Right lobe of liver (tissue), 6 donors: ENCODE data around the gene C11orf54. TPM values are rescaled to one million over a fixed set of nuclear protein-coding genes. Genes with fewer than 3 reads are reported as not detected.

Experiments
- ATAC-seq, 4 donors: fragments of 200-7000 bp; cut with Tn5 transposase; one replicate each; pipeline ENCODE4 v1.9.1; 2020; ENCODE audit warnings: mild to moderate bottlenecking in 4 of 4, moderate library complexity in 4 of 4
- DNase-seq, 3 donors: peaks; one replicate each; pipeline ENCODE4 v3.0.0-alpha.2; 2020
- H3K27ac ChIP-seq, 3 donors: fragments of 200-600 bp; one replicate each; pipeline ENCODE4 v1.8.0; 2022
- H3K27me3 ChIP-seq, 2 donors: fragments of 200-600 bp; one replicate each; pipeline ENCODE4 v1.8.0; 2022
- H3K36me3 ChIP-seq, 4 donors: fragments of 200-600 bp; sonication (generic) in 1 of 4; one replicate each; pipeline versions ENCODE4 v1.5.1 to v1.8.0; 2017 to 2022; ENCODE audit warnings: control low read depth in 1 of 4
- H3K4me1 ChIP-seq, 4 donors: fragments of 200-600 bp; sonication (generic) in 1 of 4; one replicate each; pipeline versions ENCODE4 v1.5.1 to v1.8.0; 2017 to 2022; ENCODE audit warnings: control low read depth in 1 of 4
- H3K4me3 ChIP-seq, 3 donors: fragments of 200-600 bp; one replicate each; pipeline ENCODE4 v1.8.0; 2022
- H3K9me3 ChIP-seq, 4 donors: fragments of 200-600 bp; sonication (generic) in 1 of 4; one replicate each; pipeline versions ENCODE4 v1.5.1 to v1.8.0; 2017 to 2022; ENCODE audit warnings: control low read depth in 1 of 4
- POLR2A ChIP-seq: fragments of 450-650 bp; IDR thresholded peaks from one replicate; pipeline ENCODE4 v1.6.1; 2017; ENCODE audit warnings: antibody characterized with exemption, mild to moderate bottlenecking
- WGBS: methylation state at CpG from one replicate; pipeline ENCODE4 v1.1.6; 2018; ENCODE audit warnings: low coverage, low lambda C conversion rate; ENCODE audit not compliant: insufficient coverage; ENCODE audit errors: missing lambda C conversion rate; 5-methylcytosine and 5-hydroxymethylcytosine counted together
- intact Hi-C, 2 donors: fragments of 100-400 bp; cut with DNase I; formaldehyde crosslinking; loops; one replicate each; pipeline versions ENCODE4 v1.11.2 to v1.14.1; 2022
- long read RNA-seq: library from polyadenylated mRNA; unstranded; transcript quantifications from one replicate; pipeline ENCODE4 v2.0.0, GENCODE V29; 2019
- total RNA-seq, 6 experiments: library from RNA; depleted of rRNA in 2 of 6; stranded (reverse); fragments of >200 nt in 2 of 6; fragmentation: NEBNext Ultra II Directional in 3 of 6; extraction: Animal tissue kit (Norgen Biotek cat#: 25700) in 3 of 6; gene quantifications; one replicate each; pipeline versions ENCODE4 v1.1.0 to v1.2.4, GENCODE V29; 2016 to 2023
- TF ChIP-seq, protein P1 (sequence below), 4 donors: fragments of 200-600 bp in 3 of 4; fragments of 450-650 bp in 1 of 4; IDR thresholded peaks; one replicate each; pipeline versions ENCODE4 v1.5.1 to v1.8.0; 2016 to 2022; ENCODE audit warnings: antibody characterized with exemption in 4 of 4, mild to moderate bottlenecking in 2 of 4
- donor health status: DM: no; HTN: yes; CAD: no.
- donor health status: DM: no; HTN: no; CAD: no.
- donor health status: DM: no; HTN: no; CAD: no.
- donor health status: DM: no; HTN: yes; CAD: no.
- donor health status: DM: no; HTN: yes; CAD: no.

Gene C11orf54
- total RNA-seq = 100 to 1,000 TPM in 4 of 6 experiments, 10 to 100 TPM in 2; 79.9 to 204 (median 124) TPM
- long read RNA-seq, full-length matches to known transcripts = 12 of 57 reads
- long read RNA-seq, partial matches to known transcripts = 20 of 57 reads
- long read RNA-seq, other reads (novel, unspliced or antisense) = 25 of 57 reads

- H3K4me3 ChIP-seq = peak within 1 kb of the TSS; percentile 78 to 94 (median 79)
- no peaks in the 10 kb centered on the region for H3K27me3 ChIP-seq
- no peaks in the 10 kb centered on the region for H3K9me3 ChIP-seq
- intact Hi-C loops = no loop called here
- H3K4me1 ChIP-seq = peaks cover 0 to 40% (median 16%) of the 10 kb centered on the region in 4 donors
- peaks cover 0 to 31% (median 19%) of the 10 kb centered on the region in 4 donors for H3K36me3 ChIP-seq
- peak; percentile 89 to 95 (median 92) for ATAC-seq
- peak; percentile 97 to 99 (median 98) for DNase-seq
- peak within 1 kb of the TSS; percentile 91 to 97 (median 96) for H3K27ac ChIP-seq
- 0% methylated on average over 30 of the region's 65 CpGs for WGBS
- TF ChIP-seq, protein P1, sequence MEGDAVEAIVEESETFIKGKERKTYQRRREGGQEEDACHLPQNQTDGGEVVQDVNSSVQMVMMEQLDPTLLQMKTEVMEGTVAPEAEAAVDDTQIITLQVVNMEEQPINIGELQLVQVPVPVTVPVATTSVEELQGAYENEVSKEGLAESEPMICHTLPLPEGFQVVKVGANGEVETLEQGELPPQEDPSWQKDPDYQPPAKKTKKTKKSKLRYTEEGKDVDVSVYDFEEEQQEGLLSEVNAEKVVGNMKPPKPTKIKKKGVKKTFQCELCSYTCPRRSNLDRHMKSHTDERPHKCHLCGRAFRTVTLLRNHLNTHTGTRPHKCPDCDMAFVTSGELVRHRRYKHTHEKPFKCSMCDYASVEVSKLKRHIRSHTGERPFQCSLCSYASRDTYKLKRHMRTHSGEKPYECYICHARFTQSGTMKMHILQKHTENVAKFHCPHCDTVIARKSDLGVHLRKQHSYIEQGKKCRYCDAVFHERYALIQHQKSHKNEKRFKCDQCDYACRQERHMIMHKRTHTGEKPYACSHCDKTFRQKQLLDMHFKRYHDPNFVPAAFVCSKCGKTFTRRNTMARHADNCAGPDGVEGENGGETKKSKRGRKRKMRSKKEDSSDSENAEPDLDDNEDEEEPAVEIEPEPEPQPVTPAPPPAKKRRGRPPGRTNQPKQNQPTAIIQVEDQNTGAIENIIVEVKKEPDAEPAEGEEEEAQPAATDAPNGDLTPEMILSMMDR (IDR thresholded peaks at IDR 0.05) = peak in 1 of 4 donors; percentile 11
- TF ChIP-seq POLR2A = peak; percentile 76
These were observed at the start of gene C11orf54, which contains the start of gene TAF1D for GRCh38 chr11:93741094-93741881. TSS of gene C11orf54 (plus strand) at chr11:93741672. CDS start at chr11:93747394, 5,722 bp downstream. TSS of gene TAF1D (minus strand) at chr11:93741495. CDS start at chr11:93739304, 2,191 bp downstream.

- H3K4me3 ChIP-seq = no peak overlapping the region
- WGBS = 90% methylated on average over 2 of the region's 2 CpGs
- intact Hi-C loops = no loop called here
- H3K27ac ChIP-seq = no peak overlapping the region
- no peaks in the 10 kb centered on the region for H3K27me3 ChIP-seq
- no peaks in the 10 kb centered on the region for H3K9me3 ChIP-seq
- no peak for TF ChIP-seq POLR2A
- peaks cover 0 to 37% (median 25%) of the 10 kb centered on the region in 4 donors for H3K36me3 ChIP-seq
- ATAC-seq = no peak
- no peaks in the 10 kb centered on the region for H3K4me1 ChIP-seq
- no peak for DNase-seq
These were observed 47.4 kb upstream of the C11orf54 start for GRCh38 chr11:93694109-93694508.

DNA sequence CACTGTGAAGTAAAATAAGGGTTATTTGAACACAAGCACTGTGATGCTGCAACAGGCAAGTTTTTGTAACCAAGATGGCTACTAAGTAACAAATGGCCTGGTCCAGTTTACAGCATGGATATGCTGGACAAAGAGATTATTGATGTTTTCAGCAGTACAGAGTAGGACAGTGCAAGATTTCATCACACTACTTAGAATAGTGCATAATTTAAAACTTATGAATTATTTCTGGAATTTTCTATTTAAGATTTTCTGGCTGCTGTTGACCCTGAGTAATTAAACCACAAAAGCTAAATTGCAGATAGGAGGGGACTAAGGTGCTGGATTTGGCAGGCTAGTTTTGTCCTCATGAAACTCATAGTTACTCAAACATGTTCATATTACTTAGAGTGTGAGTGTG lies 46.9 kb upstream of the C11orf54 start:
- intact Hi-C loops = no loop called here
- Histone ChIP-seq H3K27me3 (no peaks in the 10 kb centered on the region), H3K4me1 (no peaks in the 10 kb centered on the region), H3K9me3 (no peaks in the 10 kb centered on the region), H3K36me3 (peaks cover 0 to 34% (median 24%) of the 10 kb centered on the region in 4 donors), H3K4me3 (no peak overlapping the region), H3K27ac (no peak overlapping the region)
- no peak for ATAC-seq
- TF ChIP-seq, protein P1 (IDR thresholded peaks at IDR 0.05) = no peak
- TF ChIP-seq POLR2A = no peak
- no peak for DNase-seq

GRCh38 chr11:93697611-93698010 lies 43.9 kb upstream of the C11orf54 start:
- 96% methylated on average over 3 of the region's 4 CpGs for WGBS
- ATAC-seq (no peak), DNase-seq (no peak)
- H3K36me3 ChIP-seq = peaks cover 0 to 37% (median 22%) of the 10 kb centered on the region in 4 donors
- H3K4me3 ChIP-seq = no peak overlapping the region
- intact Hi-C loops = no loop called here
- H3K4me1 ChIP-seq = no peaks in the 10 kb centered on the region
- no peaks in the 10 kb centered on the region for H3K9me3 ChIP-seq
- TF ChIP-seq, protein P1 (IDR thresholded peaks at IDR 0.05) = no peak
- no peak for TF ChIP-seq POLR2A
- no peak overlapping the region for H3K27ac ChIP-seq
- H3K27me3 ChIP-seq = no peaks in the 10 kb centered on the region

- H3K36me3 ChIP-seq = peaks cover 0 to 32% (median 19%) of the 10 kb centered on the region in 4 donors
- intact Hi-C loops = no loop called here
- H3K27ac ChIP-seq = no peak overlapping the region
- WGBS = 93% methylated on average over 3 of the region's 3 CpGs
- H3K27me3 ChIP-seq = no peaks in the 10 kb centered on the region
- no peaks in the 10 kb centered on the region for H3K9me3 ChIP-seq
- TF ChIP-seq POLR2A = no peak
- TF ChIP-seq, protein P1 (IDR thresholded peaks at IDR 0.05) = no peak
- no peak overlapping the region for H3K4me3 ChIP-seq
- no peak for ATAC-seq
- no peak for DNase-seq
- H3K4me1 ChIP-seq = no peaks in the 10 kb centered on the region
These were observed 40.6 kb upstream of the C11orf54 start for GRCh38 chr11:93700830-93701229.
